Measurements from ENCODE around the gene GAREM2.

GRCh38 chr2:26139269-26140183 is 33.4 kb upstream of the GAREM2 start:
- TF ChIP-seq CTCF (conservative IDR thresholded peaks at IDR 0.05; ENCODE audit: low read length) = no peak
- no peak for TF ChIP-seq EZH2phosphoT487 (IDR thresholded peaks at IDR 0.05; ENCODE audit: borderline replicate concordance, low read depth, low read length)
